Esophagus squamous epithelium (tissue), 5 donors: ENCODE results near the gene SPRTN. TPM values are rescaled to one million over a fixed set of nuclear protein-coding genes. Genes with fewer than 3 reads are reported as not detected.

ENCODE experiments used
- DNase-seq: peaks from one replicate; lab custom pipeline; 2025; lab: John Stamatoyannopoulos, UW
- H3K27ac ChIP-seq, 4 donors: fragments of 200-600 bp; sonication (generic); one replicate each; pipeline ENCODE4 v1.5.1; 2016 to 2019; ENCODE audit warnings: mild to moderate bottlenecking in 1 of 4
- H3K27me3 ChIP-seq, 4 donors: fragments of 200-600 bp; sonication (generic); 1 replicate in 3 of 4; 2 replicates in 1 of 4; pipeline versions ENCODE4 v1.5.1 to v1.6.0; 2017 to 2021; ENCODE audit warnings: antibody characterized with exemption in 1 of 4
- H3K36me3 ChIP-seq, 3 donors: fragments of 200-600 bp; sonication (generic); one replicate each; pipeline ENCODE4 v1.5.1; 2016 to 2019
- H3K4me1 ChIP-seq, 3 donors: fragments of 200-600 bp; sonication (generic); one replicate each; pipeline ENCODE4 v1.5.1; 2017 to 2019
- H3K4me3 ChIP-seq, 4 donors: fragments of 200-600 bp; sonication (generic); 1 replicate in 3 of 4; 2 replicates in 1 of 4; pipeline ENCODE4 v1.5.1; 2016 to 2019; ENCODE audit warnings: mild to moderate bottlenecking in 2 of 4, moderate library complexity in 1 of 4
- H3K9me3 ChIP-seq, 3 donors: fragments of 200-600 bp; sonication (generic); one replicate each; pipeline ENCODE4 v1.5.1; 2016 to 2019
- CTCF ChIP-seq, 6 experiments: fragments of 450-650 bp in 4 of 6; fragments of 200-600 bp in 2 of 6; sonication (generic) in 2 of 6; IDR thresholded peaks; one replicate each; pipeline ENCODE4 v1.5.1; 2016 to 2019; ENCODE audit warnings: antibody characterized with exemption in 6 of 6, mild to moderate bottlenecking in 4 of 6, moderate library complexity in 4 of 6
- POLR2A ChIP-seq, 4 donors: fragments of 450-650 bp; IDR thresholded peaks; one replicate each; pipeline ENCODE4 v1.6.1; 2017; ENCODE audit warnings: antibody characterized with exemption in 4 of 4, mild to moderate bottlenecking in 4 of 4, moderate library complexity in 3 of 4
- WGBS, 2 donors: methylation state at CpG; one replicate each; pipeline ENCODE4 v1.1.5; 2018; 5-methylcytosine and 5-hydroxymethylcytosine counted together
- intact Hi-C: fragments of 100-400 bp; cut with DNase I; formaldehyde crosslinking; loops from one replicate; pipeline ENCODE4 v1.15.0; 2022
- total RNA-seq, 4 donors: library from RNA; depleted of rRNA; stranded (reverse); fragments of >200 nt; gene quantifications; one replicate each; pipeline ENCODE4 v1.1.0, GENCODE V29; 2016
- donor health status: DM: yes; HTN: yes; CAD: no.

Gene SPRTN
- total RNA-seq, 4 donors from 2014 or later: 10.9 to 22.9 (median 16.9) TPM

GRCh38 chr1:231318015-231318355 lies 20.1 kb upstream of the SPRTN start:
- Histone ChIP-seq H3K27ac (no peak overlapping the region), H3K36me3 (no peaks in the 10 kb centered on the region), H3K27me3 (no peaks in the 10 kb centered on the region), H3K9me3 (no peaks in the 10 kb centered on the region), H3K4me1 (no peaks in the 10 kb centered on the region), H3K4me3 (no peak overlapping the region)
- DNase-seq: no peak
- no peak for TF ChIP-seq CTCF (IDR thresholded peaks at IDR 0.05)
- TF ChIP-seq POLR2A (IDR thresholded peaks at IDR 0.05): no peak
- WGBS, 2 donors: 91 to 95% methylated on average over 15 of the region's 15 CpGs
- intact Hi-C loops: loop anchor here (10.0 kb wide), 1 partner anchor 53 kb away; no protein-coding TSS in a partner anchor

GRCh38 chr1:231318568-231318967 lies 19.5 kb upstream of the SPRTN start:
- intact Hi-C loops: loop anchor here (10.0 kb wide), 1 partner anchor 54 kb away; no protein-coding TSS in a partner anchor
- Histone ChIP-seq H3K4me1 (no peaks in the 10 kb centered on the region), H3K36me3 (no peaks in the 10 kb centered on the region), H3K27me3 (no peaks in the 10 kb centered on the region), H3K27ac (no peak overlapping the region), H3K9me3 (no peaks in the 10 kb centered on the region), H3K4me3 (no peak overlapping the region)
- TF ChIP-seq CTCF (IDR thresholded peaks at IDR 0.05): no peak
- WGBS, 2 donors: 96 to 100% methylated on average over 3 of the region's 4 CpGs
- DNase-seq: no peak

GRCh38 chr1:231319080-231319479 lies 19.0 kb upstream of the SPRTN start:
- no peak overlapping the region for H3K4me3 ChIP-seq
- no peaks in the 10 kb centered on the region for H3K36me3 ChIP-seq
- intact Hi-C loops: loop anchor here (10.0 kb wide), 1 partner anchor 54 kb away; no protein-coding TSS in a partner anchor
- H3K9me3 ChIP-seq: no peaks in the 10 kb centered on the region
- H3K27ac ChIP-seq: no peak overlapping the region
- H3K4me1 ChIP-seq: no peaks in the 10 kb centered on the region
- TF ChIP-seq CTCF (IDR thresholded peaks at IDR 0.05) (no peak), POLR2A (IDR thresholded peaks at IDR 0.05) (no peak)
- 92 to 95% methylated on average over 9 of the region's 9 CpGs for WGBS, 2 donors
- H3K27me3 ChIP-seq: no peaks in the 10 kb centered on the region
- DNase-seq: no peak

- Histone ChIP-seq H3K9me3 (no peaks in the 10 kb centered on the region), H3K4me1 (no peaks in the 10 kb centered on the region), H3K27ac (no peak overlapping the region), H3K4me3 (no peak overlapping the region), H3K36me3 (no peaks in the 10 kb centered on the region), H3K27me3 (no peaks in the 10 kb centered on the region)
- TF ChIP-seq POLR2A (IDR thresholded peaks at IDR 0.05) (no peak), CTCF (IDR thresholded peaks at IDR 0.05) (no peak)
- intact Hi-C loops: no loop called here
- WGBS, 2 donors: 73 to 78% methylated on average over 6 of the region's 7 CpGs
- DNase-seq: no peak
These were observed 15.1 kb upstream of the SPRTN start for GRCh38 chr1:231322880-231323530.

- Histone ChIP-seq H3K4me1 (no peaks in the 10 kb centered on the region), H3K27ac (no peak overlapping the region), H3K4me3 (no peak overlapping the region), H3K9me3 (no peaks in the 10 kb centered on the region), H3K27me3 (no peaks in the 10 kb centered on the region), H3K36me3 (no peaks in the 10 kb centered on the region)
- 81 to 83% methylated on average over 5 of the region's 5 CpGs for WGBS, 2 donors
- DNase-seq: no peak
- TF ChIP-seq POLR2A (IDR thresholded peaks at IDR 0.05) (no peak), CTCF (IDR thresholded peaks at IDR 0.05) (no peak)
- intact Hi-C loops: no loop called here
These were observed 13.4 kb upstream of the SPRTN start for GRCh38 chr1:231324660-231325059.
